HG02798 (cell line): ENCODE measurements around the gene BPIFB3.

Source experiments
- ATAC-seq: cut with Tn5 transposase; IDR thresholded peaks from one replicate; pipeline ENCODE4 v1.9.1; 2021; ENCODE audit warnings: mild to moderate bottlenecking; ENCODE audit not compliant: unreplicated experiment, poor library complexity

The BPIFB3 gene, protein sequence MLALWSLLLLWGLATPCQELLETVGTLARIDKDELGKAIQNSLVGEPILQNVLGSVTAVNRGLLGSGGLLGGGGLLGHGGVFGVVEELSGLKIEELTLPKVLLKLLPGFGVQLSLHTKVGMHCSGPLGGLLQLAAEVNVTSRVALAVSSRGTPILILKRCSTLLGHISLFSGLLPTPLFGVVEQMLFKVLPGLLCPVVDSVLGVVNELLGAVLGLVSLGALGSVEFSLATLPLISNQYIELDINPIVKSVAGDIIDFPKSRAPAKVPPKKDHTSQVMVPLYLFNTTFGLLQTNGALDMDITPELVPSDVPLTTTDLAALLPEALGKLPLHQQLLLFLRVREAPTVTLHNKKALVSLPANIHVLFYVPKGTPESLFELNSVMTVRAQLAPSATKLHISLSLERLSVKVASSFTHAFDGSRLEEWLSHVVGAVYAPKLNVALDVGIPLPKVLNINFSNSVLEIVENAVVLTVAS

DNA sequence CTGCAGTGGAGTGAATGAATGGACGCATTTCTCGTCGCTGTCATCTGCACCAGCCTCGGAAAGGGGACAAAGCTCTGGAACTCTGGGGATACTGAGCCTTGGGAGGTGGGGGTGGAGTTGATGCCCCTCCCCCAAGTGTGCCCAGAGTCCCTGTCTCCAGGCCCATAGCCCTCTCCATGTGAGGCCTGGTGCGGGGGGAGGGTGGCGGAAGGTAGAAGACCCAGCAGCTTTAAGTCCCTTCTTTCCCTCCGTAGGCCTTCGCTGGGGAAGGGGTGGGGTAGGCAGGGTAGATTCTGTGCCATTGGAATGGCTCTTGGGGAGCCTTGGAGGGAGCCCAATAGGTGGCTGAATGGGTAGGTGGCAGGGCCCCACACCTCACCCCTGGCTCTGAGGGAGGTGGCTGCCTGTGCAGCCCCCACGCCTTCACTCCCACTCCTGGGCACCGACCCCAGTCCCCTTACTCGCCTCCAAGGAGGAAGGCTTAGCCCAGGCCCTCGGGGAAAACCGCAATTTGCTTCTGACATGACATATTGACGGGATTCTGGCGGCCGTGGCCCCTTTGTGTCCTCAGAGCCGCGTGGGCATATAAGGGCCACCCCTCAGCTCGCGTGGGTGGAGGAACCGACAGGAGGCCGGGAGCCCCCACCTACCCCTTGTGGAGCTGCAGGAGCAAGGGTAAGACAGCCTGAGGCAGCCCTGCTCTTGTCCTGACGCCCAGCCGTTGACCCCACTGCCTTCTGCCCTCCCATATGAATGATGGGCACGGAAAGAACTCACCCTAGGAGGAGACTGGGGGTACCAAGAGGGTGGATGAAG is at the start of gene BPIFB3:
Gene BPIFB3 (plus strand): TSS at position 613 of the 816 bp plus-strand sequence. CDS start 1,533 bp downstream, outside the sequence.
- ATAC-seq = no peak

DNA sequence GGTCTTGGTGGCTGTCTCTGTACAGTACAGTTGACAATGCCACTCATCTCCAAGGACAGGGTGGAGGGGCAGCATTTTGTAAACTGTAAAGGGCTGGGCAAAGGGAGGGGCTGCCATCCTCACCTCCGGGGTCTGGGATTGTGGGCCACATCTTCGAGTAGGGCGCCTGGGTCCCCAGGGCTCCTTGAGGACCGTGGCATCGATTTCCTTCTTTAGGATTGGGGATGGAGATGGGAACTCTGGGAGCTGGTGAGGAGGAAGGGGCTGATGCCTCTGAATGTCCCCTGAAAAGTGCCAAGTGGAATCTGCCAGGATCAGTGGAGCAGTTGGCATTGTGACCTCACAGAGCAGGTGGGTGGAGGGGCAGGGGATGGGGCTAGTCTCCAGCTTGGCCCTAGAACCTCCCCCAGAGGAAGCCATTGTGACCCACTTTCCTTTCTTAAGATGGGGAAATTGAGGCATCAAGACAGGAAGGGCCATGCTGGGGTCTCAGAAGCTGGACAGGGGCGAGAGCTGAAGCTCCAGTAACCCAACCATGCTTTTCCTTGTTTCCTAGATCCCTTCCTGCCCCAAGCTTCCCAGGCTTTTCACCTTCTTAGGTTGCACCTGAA is 49.5 kb upstream of the BPIFB3 start, which contains the start of gene SUN5:
Gene SUN5 (minus strand): TSS at position 293 of the 611 bp plus-strand sequence. CDS start 93 bp downstream, at position 200.
- ATAC-seq = no peak

GRCh38 chr20:33005132-33005566 is 48.6 kb upstream of the BPIFB3 start:
- no peak for ATAC-seq

GRCh38 chr20:33005908-33006775 is 47.6 kb upstream of the BPIFB3 start:
- no peak for ATAC-seq

DNA sequence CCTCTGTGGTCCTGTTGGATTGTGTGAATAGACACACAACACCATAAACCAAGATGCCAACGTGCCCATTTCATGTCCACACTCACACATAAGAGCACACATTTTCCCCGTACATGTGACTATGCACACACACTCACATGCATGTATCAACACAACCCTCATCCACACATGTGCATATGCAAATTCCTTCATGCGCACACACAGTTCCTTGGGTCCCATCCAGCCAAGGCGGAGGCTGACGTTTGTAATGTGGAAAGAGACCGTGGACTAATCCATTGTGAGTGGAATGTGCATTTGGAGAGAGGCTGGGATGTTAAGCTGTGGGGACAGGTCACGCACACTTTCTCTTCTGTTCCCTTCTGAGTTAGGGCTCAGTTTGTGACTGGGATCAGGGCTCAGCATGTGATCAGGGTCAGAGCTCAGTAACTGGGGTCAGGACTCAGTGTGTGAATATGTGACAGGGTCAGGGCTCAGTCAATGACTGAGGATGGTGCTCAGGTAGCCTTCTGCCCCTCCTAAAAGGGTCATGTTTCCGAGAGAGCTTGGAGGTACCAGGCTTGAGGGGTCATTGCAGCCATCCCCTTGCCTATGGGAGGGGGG is 46.8 kb upstream of the BPIFB3 start:
- ATAC-seq = no peak

- no peak for ATAC-seq
These were observed 46.0 kb upstream of the BPIFB3 start, which contains the start of gene BPIFB2 for GRCh38 chr20:33007376-33008335. TSS of gene BPIFB2 (plus strand) at chr20:33007704. CDS start at chr20:33008575, 871 bp downstream.

GRCh38 chr20:33008336-33009213 is 45.1 kb upstream of the BPIFB3 start:
- no peak for ATAC-seq

GRCh38 chr20:33009214-33010132 is 44.2 kb upstream of the BPIFB3 start:
- ATAC-seq = no peak

- ATAC-seq = no peak
These were observed 43.6 kb upstream of the BPIFB3 start for GRCh38 chr20:33010133-33010504.

- ATAC-seq = no peak
These were observed 42.8 kb upstream of the BPIFB3 start for GRCh38 chr20:33010674-33011449.

GRCh38 chr20:33012327-33013189 is 41.1 kb upstream of the BPIFB3 start:
- ATAC-seq = no peak

DNA sequence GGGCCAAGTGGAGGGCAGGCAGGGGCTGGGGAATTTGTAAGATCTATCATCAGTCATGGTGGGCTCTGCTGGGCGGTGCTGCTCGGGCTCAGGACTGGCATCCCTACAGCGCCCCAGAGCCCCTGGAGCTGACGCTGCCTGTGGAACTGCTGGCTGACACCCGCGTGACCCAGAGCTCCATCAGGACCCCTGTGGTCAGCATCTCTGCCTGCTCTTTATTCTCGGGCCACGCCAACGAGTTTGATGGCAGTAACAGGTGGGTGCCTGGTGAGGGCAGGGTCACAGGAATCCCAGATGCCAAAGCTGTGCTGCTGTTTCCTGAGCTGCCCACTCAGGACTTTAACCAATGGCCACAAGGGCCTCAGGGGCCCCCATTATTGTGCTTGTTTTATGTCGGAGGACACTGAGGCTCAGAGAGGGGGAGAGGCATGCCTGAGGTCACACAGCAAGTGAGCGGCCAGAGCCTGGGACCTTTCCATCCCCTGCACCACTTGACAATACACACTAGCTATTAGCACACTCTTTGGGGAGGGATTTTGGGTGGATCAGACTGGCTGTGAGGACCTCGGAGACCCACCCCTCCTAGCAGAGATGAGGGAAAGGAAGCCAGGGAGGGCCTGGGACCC is 39.9 kb upstream of the BPIFB3 start:
- no peak for ATAC-seq

- ATAC-seq = no peak
These were observed 39.2 kb upstream of the BPIFB3 start for GRCh38 chr20:33014336-33015113.
